GM12872 (cell line): ENCODE data around the gene BRF1.

ENCODE experiments used
- TF ChIP-seq, protein P1 (sequence below): IDR thresholded peaks from 3 replicates; pipeline ENCODE4 v1.5.1; 2011; ENCODE audit warnings: low read depth, mild to moderate bottlenecking, low read length, moderate library complexity; ENCODE audit not compliant: insufficient read depth

The BRF1 gene

GRCh38 chr14:105343194-105343593 lies 42.4 kb upstream of the BRF1 start:
- TF ChIP-seq, protein P1, sequence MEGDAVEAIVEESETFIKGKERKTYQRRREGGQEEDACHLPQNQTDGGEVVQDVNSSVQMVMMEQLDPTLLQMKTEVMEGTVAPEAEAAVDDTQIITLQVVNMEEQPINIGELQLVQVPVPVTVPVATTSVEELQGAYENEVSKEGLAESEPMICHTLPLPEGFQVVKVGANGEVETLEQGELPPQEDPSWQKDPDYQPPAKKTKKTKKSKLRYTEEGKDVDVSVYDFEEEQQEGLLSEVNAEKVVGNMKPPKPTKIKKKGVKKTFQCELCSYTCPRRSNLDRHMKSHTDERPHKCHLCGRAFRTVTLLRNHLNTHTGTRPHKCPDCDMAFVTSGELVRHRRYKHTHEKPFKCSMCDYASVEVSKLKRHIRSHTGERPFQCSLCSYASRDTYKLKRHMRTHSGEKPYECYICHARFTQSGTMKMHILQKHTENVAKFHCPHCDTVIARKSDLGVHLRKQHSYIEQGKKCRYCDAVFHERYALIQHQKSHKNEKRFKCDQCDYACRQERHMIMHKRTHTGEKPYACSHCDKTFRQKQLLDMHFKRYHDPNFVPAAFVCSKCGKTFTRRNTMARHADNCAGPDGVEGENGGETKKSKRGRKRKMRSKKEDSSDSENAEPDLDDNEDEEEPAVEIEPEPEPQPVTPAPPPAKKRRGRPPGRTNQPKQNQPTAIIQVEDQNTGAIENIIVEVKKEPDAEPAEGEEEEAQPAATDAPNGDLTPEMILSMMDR = no peak

DNA sequence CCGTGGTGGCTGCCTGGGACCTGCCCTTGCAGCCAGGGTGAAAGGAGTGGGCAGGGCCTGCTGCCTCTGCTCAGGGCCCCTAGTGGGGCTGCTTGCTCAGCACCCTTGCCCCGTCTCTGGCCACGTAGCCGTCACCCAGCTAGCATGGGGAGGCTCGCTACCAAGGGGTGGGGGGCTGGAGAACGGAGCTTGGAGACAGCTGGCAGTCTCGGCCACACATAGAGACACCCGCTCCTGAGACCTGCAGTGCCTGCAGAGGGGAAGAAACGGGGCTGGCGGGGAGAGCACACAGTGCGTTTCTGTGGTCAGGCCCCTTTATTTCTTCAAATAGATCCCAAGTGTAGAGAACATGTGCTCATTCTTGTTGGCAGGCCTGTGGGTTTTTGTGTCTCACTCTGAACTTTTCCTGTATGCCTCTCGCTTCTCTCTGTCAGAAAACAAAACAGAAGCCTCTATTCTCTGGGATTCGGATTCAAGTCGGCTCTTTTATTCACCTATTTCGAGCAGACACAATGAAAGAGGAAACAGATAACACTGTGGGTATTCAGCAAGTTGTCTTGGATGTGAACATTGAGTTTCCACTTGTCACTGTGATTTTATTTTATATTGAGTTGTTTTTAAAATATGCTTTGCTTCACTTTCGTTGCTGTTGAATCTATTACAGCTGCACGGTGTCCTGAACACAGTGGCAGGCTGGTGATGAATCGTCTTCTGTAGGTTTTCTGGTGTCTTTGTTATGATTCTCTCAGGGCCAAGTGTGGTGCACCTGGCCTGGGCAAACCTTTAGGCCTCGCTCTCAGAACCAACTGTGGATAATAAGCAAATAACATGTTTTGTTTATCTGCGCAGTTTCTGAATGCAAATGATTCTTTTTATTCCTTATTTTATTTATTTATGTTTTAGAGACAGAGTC lies 40.3 kb upstream of the BRF1 start:
- TF ChIP-seq, protein P1 = no peak

DNA sequence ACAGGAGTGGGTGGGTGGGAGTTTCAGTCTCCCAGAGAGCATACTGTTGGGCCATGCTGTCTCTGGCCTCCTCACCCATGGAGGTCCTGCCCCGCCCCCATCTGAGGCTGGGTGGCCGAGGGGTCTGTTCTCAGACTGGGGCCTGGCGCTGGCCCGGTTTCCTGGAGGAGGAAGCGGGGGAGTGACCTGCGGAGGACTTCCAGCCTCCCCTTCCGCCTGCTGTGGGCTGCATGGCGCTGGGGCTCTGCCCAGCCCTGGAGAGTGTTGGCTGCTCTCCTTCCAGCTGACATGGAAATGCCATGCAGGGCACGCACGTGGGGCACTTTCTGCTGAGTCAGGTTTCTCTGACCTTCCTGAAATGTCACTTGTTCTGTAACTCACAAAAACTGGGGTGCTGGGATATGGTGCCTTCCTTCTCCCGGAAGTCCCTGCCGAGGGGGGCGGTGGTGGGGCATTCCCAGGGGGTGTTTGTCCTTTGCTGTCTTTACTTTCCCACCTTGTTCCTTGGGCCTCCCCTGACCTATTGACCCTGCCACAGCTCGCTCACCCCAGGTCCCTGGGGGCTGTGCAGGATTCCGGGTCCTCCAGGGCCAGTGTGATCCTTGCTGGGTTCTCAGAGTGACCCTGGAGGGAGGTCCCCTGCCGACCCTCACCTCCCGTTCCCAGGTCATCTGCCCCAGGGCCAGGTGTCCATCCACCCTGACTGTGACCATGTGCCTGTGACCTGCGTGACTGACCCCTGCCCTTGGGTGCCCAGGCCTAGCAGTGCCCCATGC lies 37.4 kb upstream of the BRF1 start:
- TF ChIP-seq, protein P1 = no peak

DNA sequence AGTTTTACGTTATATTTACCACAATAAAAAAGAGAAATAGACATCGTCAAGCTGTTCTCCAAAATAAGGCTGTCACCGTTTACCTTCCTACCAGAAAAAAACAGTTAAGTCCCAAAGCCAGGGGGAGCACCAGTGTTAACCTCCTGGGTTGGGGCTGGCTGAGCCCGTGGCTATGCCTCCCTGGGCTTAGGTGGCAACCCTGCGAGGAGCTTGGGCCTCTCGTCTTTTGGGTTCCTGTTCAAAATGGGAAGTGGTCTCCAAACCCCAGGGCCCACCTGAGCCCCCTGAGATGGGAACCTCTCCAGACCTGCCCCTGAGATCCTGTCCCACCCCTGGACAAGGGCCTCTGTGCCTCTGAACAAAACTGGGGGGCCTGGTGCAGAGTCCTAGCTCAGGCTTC lies 36.6 kb upstream of the BRF1 start:
- TF ChIP-seq, protein P1 = no peak

DNA sequence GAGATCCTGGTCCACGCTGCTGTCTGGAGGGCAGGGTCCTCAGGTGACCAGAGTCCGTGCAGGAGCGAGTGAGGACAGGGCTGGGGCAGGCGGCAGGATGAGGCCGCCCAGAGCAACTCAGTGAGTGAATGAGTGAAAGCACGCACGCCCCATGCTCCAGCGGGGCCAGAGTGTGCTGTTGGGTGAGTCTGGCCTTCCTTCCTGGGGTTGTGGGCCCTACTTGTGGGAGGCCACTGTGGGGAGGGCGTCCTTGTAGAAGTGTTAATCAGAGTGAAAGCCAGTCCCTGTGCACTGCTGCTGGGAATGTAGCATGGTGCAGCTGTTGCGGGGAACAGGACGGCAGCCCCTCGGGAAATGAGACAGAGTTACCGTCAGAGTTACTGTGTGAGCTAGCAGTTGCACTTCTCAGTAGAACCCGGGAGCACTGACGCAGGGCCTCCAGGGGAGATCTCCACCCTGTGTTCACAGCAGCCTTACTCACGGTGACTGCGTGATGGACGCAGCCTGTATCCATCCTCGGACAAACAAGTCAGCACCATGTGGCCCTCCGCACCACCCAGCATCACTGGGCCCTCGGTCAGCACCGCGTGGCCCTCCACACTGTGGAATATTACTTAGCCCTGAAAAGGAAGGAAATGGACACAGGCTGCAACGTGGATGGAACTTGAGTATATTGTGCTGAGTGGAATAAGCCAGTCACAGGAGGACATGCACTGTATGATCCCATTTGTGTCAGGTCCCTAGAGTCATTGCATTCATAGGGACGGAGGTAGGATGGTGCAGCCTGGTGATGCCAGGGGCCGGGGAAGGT lies 35.9 kb upstream of the BRF1 start:
- TF ChIP-seq, protein P1 = no peak

DNA sequence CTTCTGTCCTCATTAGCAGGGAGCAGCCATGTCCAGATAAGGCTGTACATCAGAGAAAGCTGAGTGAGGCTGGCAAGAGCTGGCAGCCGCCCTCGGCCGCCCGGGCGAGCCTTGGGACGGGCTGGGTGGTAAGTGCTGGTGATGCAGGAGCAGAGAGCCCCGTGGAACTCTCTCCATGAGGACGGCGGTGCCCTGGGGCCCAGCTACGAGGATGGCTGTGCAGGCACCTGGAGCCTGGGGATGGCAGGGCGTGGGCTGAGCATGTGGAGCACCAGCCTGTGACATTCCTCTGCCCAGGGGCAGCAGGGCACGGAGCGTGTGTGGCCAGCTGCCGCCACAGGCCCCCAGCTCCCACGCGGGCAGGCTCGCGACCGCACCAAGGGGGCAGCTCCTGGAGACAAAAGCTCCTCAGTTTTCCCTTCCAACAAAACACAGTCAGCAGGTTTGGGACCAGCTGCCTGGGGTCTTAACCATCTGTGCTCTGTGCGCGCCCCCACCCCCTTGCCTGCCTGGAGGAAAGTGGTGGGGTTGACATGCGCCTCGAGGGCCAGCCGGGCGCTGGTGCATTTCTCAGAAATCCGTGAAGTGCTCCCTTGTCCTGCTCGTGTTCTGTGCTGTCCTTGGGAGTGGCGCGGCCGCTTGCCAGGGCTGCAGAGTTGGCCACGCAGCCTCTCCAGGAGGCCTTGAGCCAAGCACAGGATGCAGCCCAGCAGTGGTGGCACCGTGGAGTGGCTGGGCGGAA lies 35.1 kb upstream of the BRF1 start:
- TF ChIP-seq, protein P1 = no peak
